Neutrophil (primary cell): ENCODE results near the gene DEDD.

ENCODE experiments used
- H3K27ac ChIP-seq: fragments of 200-600 bp; sonication (generic); 2 replicates; pipeline ENCODE4 v1.5.1; 2016; ENCODE audit warnings: mild to moderate bottlenecking, moderate library complexity
- H3K27me3 ChIP-seq: fragments of 200-600 bp; sonication (generic); 2 replicates; pipeline ENCODE4 v1.6.0; 2016; ENCODE audit warnings: mild to moderate bottlenecking
- H3K36me3 ChIP-seq: fragments of 200-600 bp; sonication (generic); 2 replicates; pipeline ENCODE4 v1.5.1; 2017
- H3K4me1 ChIP-seq, 2 experiments: fragments of 200-600 bp in 1 of 2; sonication (generic) in 1 of 2; 1 replicate in 1 of 2; 2 replicates in 1 of 2; pipeline versions ENCODE4 v1.5.1 to v1.6.1; 2013 to 2016; ENCODE audit warnings: low read depth in 1 of 2, low read length in 1 of 2, mild to moderate bottlenecking in 1 of 2, moderate library complexity in 1 of 2; ENCODE audit not compliant: control insufficient read depth in 1 of 2, insufficient read depth in 1 of 2
- H3K4me3 ChIP-seq, 2 experiments: fragments of 200-600 bp in 1 of 2; sonication (generic) in 1 of 2; 1 replicate in 1 of 2; 2 replicates in 1 of 2; pipeline ENCODE4 v1.5.1; 2013 to 2016; ENCODE audit warnings: low read depth in 1 of 2, low read length in 1 of 2, mild to moderate bottlenecking in 1 of 2, moderate library complexity in 1 of 2
- H3K9me3 ChIP-seq: fragments of 200-600 bp; sonication (generic); 2 replicates; pipeline ENCODE4 v1.5.1; 2016
- CTCF ChIP-seq: fragments of 200-600 bp; sonication (generic); IDR thresholded peaks from 2 replicates; pipeline ENCODE4 v1.5.1; 2016; ENCODE audit warnings: antibody characterized with exemption

Gene DEDD

GRCh38 chr1:161166669-161167548, 34.4 kb upstream of the DEDD start:
- Histone ChIP-seq H3K4me3 (peak overlapping the region; percentile 75 to 84), H3K27ac (peak overlapping the region; percentile 94), H3K27me3 (no peaks in the 10 kb centered on the region), H3K4me1 (peaks cover 21 to 27% of the 10 kb centered on the region in 2 experiments), H3K36me3 (peaks cover 37% of the 10 kb centered on the region), H3K9me3 (no peaks in the 10 kb centered on the region)
- TF ChIP-seq CTCF: no peak

GRCh38 chr1:161165742-161166668, 33.5 kb upstream of the DEDD start, which contains the start of gene PPOX:
TSS of gene PPOX (plus strand) at chr1:161166426. CDS start at chr1:161166848, 422 bp downstream.
- H3K9me3 ChIP-seq: no peaks in the 10 kb centered on the region
- peaks cover 21 to 27% of the 10 kb centered on the region in 2 experiments for H3K4me1 ChIP-seq
- TF ChIP-seq CTCF: peak; percentile 59
- H3K27ac ChIP-seq: peak within 1 kb of the TSS; percentile 94
- H3K4me3 ChIP-seq: peak within 1 kb of the TSS; percentile 75 to 84
- H3K36me3 ChIP-seq: peaks cover 28% of the 10 kb centered on the region
- H3K27me3 ChIP-seq: no peaks in the 10 kb centered on the region

GRCh38 chr1:161164901-161165610, 32.6 kb upstream of the DEDD start:
- Histone ChIP-seq H3K4me1 (peaks cover 23 to 31% of the 10 kb centered on the region in 2 experiments), H3K27ac (peak overlapping the region; percentile 94)

GRCh38 chr1:161163793-161164192, 31.3 kb upstream of the DEDD start:
- Histone ChIP-seq H3K4me3 (no peak overlapping the region), H3K4me1 (peaks cover 30 to 39% of the 10 kb centered on the region in 2 experiments), H3K27me3 (no peaks in the 10 kb centered on the region), H3K36me3 (peaks cover 13% of the 10 kb centered on the region), H3K27ac (no peak overlapping the region), H3K9me3 (no peaks in the 10 kb centered on the region)
- no peak for TF ChIP-seq CTCF

More at GRCh38 chr1:161164901-161165610, 32.6 kb upstream of the DEDD start:
- peaks cover 19% of the 10 kb centered on the region for H3K36me3 ChIP-seq
- TF ChIP-seq CTCF: no peak
- H3K4me3 ChIP-seq: peak overlapping the region; percentile 75 to 84
- no peaks in the 10 kb centered on the region for H3K27me3 ChIP-seq
- H3K9me3 ChIP-seq: no peaks in the 10 kb centered on the region

GRCh38 chr1:161162806-161163205, 30.3 kb upstream of the DEDD start:
- Histone ChIP-seq H3K4me1 (peaks cover 33 to 42% of the 10 kb centered on the region in 2 experiments), H3K4me3 (no peak overlapping the region), H3K36me3 (peaks cover 13% of the 10 kb centered on the region), H3K27me3 (no peaks in the 10 kb centered on the region), H3K9me3 (no peaks in the 10 kb centered on the region), H3K27ac (no peak overlapping the region)
- no peak for TF ChIP-seq CTCF
